GM23338 (cell line): ENCODE results near the gene SPTA1. TPM values are rescaled to one million over a fixed set of nuclear protein-coding genes. Genes with fewer than 3 reads are reported as not detected.

Experiments used
- ATAC-seq: fragments of 200-7000 bp; cut with Tn5 transposase; 3 replicates; pipeline ENCODE4 v1.9.1; 2020
- DNase-seq: peaks from one replicate; pipeline ENCODE4 v3.0.0-alpha.2; 2015; ENCODE audit warnings: low spot score
- H2AFZ ChIP-seq: fragments of 200-600 bp; sonication (generic); 2 replicates; pipeline ENCODE4 v1.8.0; 2016; ENCODE audit warnings: antibody characterized with exemption, mild to moderate bottlenecking, moderate library complexity
- H3F3A ChIP-seq: fragments of 200-600 bp; sonication (generic); replicated peaks from 2 replicates; pipeline ENCODE4 v1.8.0; 2017; ENCODE audit warnings: antibody characterized with exemption, mixed run types, low read depth
- H3K27ac ChIP-seq: fragments of 200-600 bp; sonication (generic); 2 replicates; pipeline ENCODE4 v1.6.1; 2016; ENCODE audit warnings: low read depth
- H3K27me3 ChIP-seq: fragments of 200-600 bp; sonication (generic); 2 replicates; pipeline ENCODE4 v1.8.0; 2016; ENCODE audit warnings: mild to moderate bottlenecking, mixed run types, moderate library complexity; ENCODE audit not compliant: insufficient read depth
- H3K36me3 ChIP-seq: fragments of 200-600 bp; sonication (generic); 2 replicates; pipeline ENCODE4 v1.8.0; 2016; ENCODE audit warnings: mild to moderate bottlenecking; ENCODE audit not compliant: insufficient read depth
- H3K4me1 ChIP-seq: fragments of 200-600 bp; sonication (generic); 2 replicates; pipeline ENCODE4 v1.8.0; 2016; ENCODE audit warnings: mild to moderate bottlenecking, moderate library complexity; ENCODE audit not compliant: insufficient read depth
- H3K4me2 ChIP-seq: fragments of 200-600 bp; sonication (generic); 2 replicates; pipeline ENCODE4 v1.7.1; 2017; ENCODE audit warnings: mixed run types
- H3K4me3 ChIP-seq: fragments of 200-600 bp; sonication (generic); 2 replicates; pipeline ENCODE4 v1.6.1; 2016; ENCODE audit warnings: mixed run types
- H3K79me2 ChIP-seq: fragments of 200-600 bp; sonication (generic); replicated peaks from 2 replicates; pipeline ENCODE4 v1.8.0; 2017; ENCODE audit warnings: mild to moderate bottlenecking; ENCODE audit not compliant: insufficient read depth
- H3K9me2 ChIP-seq: fragments of 200-600 bp; sonication (generic); 2 replicates; pipeline ENCODE4 v1.8.0; 2017; ENCODE audit not compliant: insufficient read depth
- H4K20me1 ChIP-seq: fragments of 200-600 bp; sonication (generic); replicated peaks from 2 replicates; pipeline ENCODE4 v1.8.0; 2017; ENCODE audit warnings: mild to moderate bottlenecking; ENCODE audit not compliant: insufficient read depth
- H3K27ac Mint-ChIP-seq: 2 replicates; pipeline ENCODE4 v1.8.0; 2020; ENCODE audit warnings: inconsistent platforms, mild to moderate bottlenecking, moderate library complexity, mixed read lengths
- H3K27me3 Mint-ChIP-seq: 3 replicates; pipeline ENCODE4 v1.8.0; 2022; ENCODE audit warnings: low read depth, mild to moderate bottlenecking, moderate library complexity, mixed read lengths, inconsistent platforms; ENCODE audit not compliant: insufficient read depth, poor library complexity
- H3K36me3 Mint-ChIP-seq: 3 replicates; pipeline ENCODE4 v1.8.0; 2021; ENCODE audit warnings: low read depth, mild to moderate bottlenecking, inconsistent platforms, moderate library complexity, mixed read lengths
- H3K4me1 Mint-ChIP-seq: 3 replicates; pipeline ENCODE4 v1.8.0; 2020; ENCODE audit warnings: mild to moderate bottlenecking, inconsistent platforms, mixed read lengths
- H3K4me3 Mint-ChIP-seq: 3 replicates; pipeline ENCODE4 v1.8.0; 2021; ENCODE audit warnings: moderate library complexity, mild to moderate bottlenecking, inconsistent platforms, mixed read lengths
- H3K9me3 Mint-ChIP-seq: 3 replicates; pipeline ENCODE4 v1.8.0; 2020; ENCODE audit warnings: moderate library complexity, mild to moderate bottlenecking, inconsistent platforms, mixed read lengths
- CTCF ChIP-seq, 2 experiments: fragments of 200-600 bp in 1 of 2; sonication (generic) in 1 of 2; conservative IDR thresholded peaks; 2 replicates each; pipeline versions ENCODE4 v1.5.1 to v1.6.1; 2016 to 2017; ENCODE audit warnings: antibody characterized with exemption in 2 of 2, low read depth in 2 of 2, mild to moderate bottlenecking in 2 of 2, moderate library complexity in 1 of 2
- ETS1 ChIP-seq: IDR thresholded peaks from 2 replicates; pipeline ENCODE4 v1.6.1; 2016; ENCODE audit warnings: antibody characterized with exemption
- EZH2 ChIP-seq: fragments of 200-600 bp; sonication (generic); IDR thresholded peaks from one replicate; pipeline ENCODE4 v1.8.0; 2017; ENCODE audit warnings: antibody characterized with exemption, mild to moderate bottlenecking, low read depth; ENCODE audit not compliant: unreplicated experiment
- NANOG ChIP-seq: IDR thresholded peaks from 2 replicates; pipeline ENCODE4 v1.6.1; 2016; ENCODE audit warnings: antibody characterized with exemption, borderline replicate concordance
- ZNF331 ChIP-seq: fragments of 250-450 bp; sonication (Bioruptor Pico); IDR thresholded peaks from 2 replicates; pipeline ENCODE4 v1.5.0; 2020; ENCODE audit warnings: low read depth, mild to moderate bottlenecking, moderate library complexity
- polyA plus RNA-seq: library from polyadenylated mRNA; unstranded; fragments of >200 nt; fragmentation: Nextera tagmentation; extraction: Ambion mirVana; gene quantifications from 2 replicates; pipeline ENCODE4 v1.2.1, GENCODE V29; 2016
- total RNA-seq: library from RNA; depleted of rRNA; stranded (reverse); fragments of >200 nt; shearing (Covaris generic); gene quantifications from 2 replicates; pipeline ENCODE4 v1.2.3, GENCODE V29; 2014
- TF ChIP-seq, protein P1 (sequence below): fragments of 250-450 bp; sonication (Bioruptor Pico); IDR thresholded peaks from 2 replicates; pipeline ENCODE4 v1.5.0; 2020; ENCODE audit warnings: mild to moderate bottlenecking, moderate library complexity

The SPTA1 gene
- total and polyA plus RNA-seq, 2 experiments from 2014 or later = not detected

GRCh38 chr1:158694596-158694995, 8.1 kb upstream of the SPTA1 start (continued):
- TF ChIP-seq, protein P1, sequence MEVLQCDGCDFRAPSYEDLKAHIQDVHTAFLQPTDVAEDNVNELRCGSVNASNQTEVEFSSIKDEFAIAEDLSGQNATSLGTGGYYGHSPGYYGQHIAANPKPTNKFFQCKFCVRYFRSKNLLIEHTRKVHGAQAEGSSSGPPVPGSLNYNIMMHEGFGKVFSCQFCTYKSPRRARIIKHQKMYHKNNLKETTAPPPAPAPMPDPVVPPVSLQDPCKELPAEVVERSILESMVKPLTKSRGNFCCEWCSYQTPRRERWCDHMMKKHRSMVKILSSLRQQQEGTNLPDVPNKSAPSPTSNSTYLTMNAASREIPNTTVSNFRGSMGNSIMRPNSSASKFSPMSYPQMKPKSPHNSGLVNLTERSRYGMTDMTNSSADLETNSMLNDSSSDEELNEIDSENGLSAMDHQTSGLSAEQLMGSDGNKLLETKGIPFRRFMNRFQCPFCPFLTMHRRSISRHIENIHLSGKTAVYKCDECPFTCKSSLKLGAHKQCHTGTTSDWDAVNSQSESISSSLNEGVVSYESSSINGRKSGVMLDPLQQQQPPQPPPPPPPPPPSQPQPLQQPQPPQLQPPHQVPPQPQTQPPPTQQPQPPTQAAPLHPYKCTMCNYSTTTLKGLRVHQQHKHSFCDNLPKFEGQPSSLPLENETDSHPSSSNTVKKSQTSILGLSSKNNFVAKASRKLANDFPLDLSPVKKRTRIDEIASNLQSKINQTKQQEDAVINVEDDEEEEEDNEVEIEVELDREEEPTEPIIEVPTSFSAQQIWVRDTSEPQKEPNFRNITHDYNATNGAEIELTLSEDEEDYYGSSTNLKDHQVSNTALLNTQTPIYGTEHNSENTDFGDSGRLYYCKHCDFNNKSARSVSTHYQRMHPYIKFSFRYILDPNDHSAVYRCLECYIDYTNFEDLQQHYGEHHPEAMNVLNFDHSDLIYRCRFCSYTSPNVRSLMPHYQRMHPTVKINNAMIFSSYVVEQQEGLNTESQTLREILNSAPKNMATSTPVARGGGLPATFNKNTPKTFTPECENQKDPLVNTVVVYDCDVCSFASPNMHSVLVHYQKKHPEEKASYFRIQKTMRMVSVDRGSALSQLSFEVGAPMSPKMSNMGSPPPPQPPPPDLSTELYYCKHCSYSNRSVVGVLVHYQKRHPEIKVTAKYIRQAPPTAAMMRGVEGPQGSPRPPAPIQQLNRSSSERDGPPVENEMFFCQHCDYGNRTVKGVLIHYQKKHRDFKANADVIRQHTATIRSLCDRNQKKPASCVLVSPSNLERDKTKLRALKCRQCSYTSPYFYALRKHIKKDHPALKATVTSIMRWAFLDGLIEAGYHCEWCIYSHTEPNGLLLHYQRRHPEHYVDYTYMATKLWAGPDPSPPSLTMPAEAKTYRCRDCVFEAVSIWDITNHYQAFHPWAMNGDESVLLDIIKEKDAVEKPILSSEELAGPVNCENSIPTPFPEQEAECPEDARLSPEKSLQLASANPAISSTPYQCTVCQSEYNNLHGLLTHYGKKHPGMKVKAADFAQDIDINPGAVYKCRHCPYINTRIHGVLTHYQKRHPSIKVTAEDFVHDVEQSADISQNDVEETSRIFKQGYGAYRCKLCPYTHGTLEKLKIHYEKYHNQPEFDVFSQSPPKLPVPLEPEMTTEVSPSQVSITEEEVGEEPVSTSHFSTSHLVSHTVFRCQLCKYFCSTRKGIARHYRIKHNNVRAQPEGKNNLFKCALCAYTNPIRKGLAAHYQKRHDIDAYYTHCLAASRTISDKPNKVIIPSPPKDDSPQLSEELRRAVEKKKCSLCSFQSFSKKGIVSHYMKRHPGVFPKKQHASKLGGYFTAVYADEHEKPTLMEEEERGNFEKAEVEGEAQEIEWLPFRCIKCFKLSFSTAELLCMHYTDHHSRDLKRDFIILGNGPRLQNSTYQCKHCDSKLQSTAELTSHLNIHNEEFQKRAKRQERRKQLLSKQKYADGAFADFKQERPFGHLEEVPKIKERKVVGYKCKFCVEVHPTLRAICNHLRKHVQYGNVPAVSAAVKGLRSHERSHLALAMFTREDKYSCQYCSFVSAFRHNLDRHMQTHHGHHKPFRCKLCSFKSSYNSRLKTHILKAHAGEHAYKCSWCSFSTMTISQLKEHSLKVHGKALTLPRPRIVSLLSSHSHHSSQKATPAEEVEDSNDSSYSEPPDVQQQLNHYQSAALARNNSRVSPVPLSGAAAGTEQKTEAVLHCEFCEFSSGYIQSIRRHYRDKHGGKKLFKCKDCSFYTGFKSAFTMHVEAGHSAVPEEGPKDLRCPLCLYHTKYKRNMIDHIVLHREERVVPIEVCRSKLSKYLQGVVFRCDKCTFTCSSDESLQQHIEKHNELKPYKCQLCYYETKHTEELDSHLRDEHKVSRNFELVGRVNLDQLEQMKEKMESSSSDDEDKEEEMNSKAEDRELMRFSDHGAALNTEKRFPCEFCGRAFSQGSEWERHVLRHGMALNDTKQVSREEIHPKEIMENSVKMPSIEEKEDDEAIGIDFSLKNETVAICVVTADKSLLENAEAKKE (CRISPR knock-in tag) = no peak
- TF ChIP-seq ZNF331 (CRISPR knock-in tag) (no peak), EZH2 (no peak), NANOG (no peak), CTCF (conservative IDR thresholded peaks at IDR 0.05; ENCODE audit: low read depth in 2 of 2) (no peak), ETS1 (no peak)

GRCh38 chr1:158692356-158692755, 5.8 kb upstream of the SPTA1 start:
- ATAC-seq (no peak), DNase-seq (no peak)
- Histone ChIP-seq H3F3A (no peaks in the 10 kb centered on the region), H3K4me1 (no peaks in the 10 kb centered on the region), H3K79me2 (no peaks in the 10 kb centered on the region), H3K4me3 (no peak overlapping the region), H2AFZ (no peak overlapping the region), H3K36me3 (no peaks in the 10 kb centered on the region), H4K20me1 (no peaks in the 10 kb centered on the region), H3K4me2 (no peak overlapping the region), H3K9me2 (no peaks in the 10 kb centered on the region), H3K27me3 (no peaks in the 10 kb centered on the region), H3K27ac (no peak overlapping the region)
- Mint-ChIP-seq H3K27me3 (no peaks in the 10 kb centered on the region), H3K9me3 (no peaks in the 10 kb centered on the region), H3K4me1 (no peaks in the 10 kb centered on the region), H3K36me3 (no peaks in the 10 kb centered on the region), H3K4me3 (no peak overlapping the region), H3K27ac (no peak overlapping the region)
- TF ChIP-seq NANOG = no peak
- TF ChIP-seq ETS1 = no peak
